Measurements from ENCODE around the gene COL23A1. TPM values are rescaled to one million over a fixed set of nuclear protein-coding genes. Genes with fewer than 3 reads are reported as not detected.
A peak's percentile ranks its signal among the peaks of the same experiment; 100 is the strongest.

The COL23A1 gene
- total and polyA plus RNA-seq, 4 donors, result 0.76 to 4.4 (median 1.3) TPM

DNA sequence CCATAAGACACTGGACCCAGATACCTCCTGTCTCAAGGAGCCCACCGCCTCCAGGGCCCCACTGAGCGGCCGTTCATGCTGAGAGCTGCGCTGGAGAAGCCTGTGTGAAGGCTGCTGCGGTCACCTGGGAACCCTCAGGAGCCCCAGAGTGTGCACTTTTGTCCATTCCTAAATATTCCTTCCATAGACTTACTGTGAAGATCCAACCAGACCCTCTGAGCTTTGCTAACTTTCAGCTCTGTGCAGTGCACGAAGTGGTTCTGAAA lies 119.5 kb downstream of the COL23A1 start:
- Histone ChIP-seq H3K9ac (ENCODE audit: insufficient read depth in 1 of 2, low read length in 2 of 2) (no peak overlapping the region), H3K4me3 (no peak overlapping the region), H3K27ac (ENCODE audit: low read depth in 1 of 2, low read length in 1 of 2) (no peak overlapping the region), H3K4me1 (ENCODE audit: control insufficient read depth in 5 of 5, insufficient read depth in 5 of 5, low read length in 5 of 5) (peaks cover 0 to 42% (median 22%) of the 10 kb centered on the region in 5 donors), H3K36me3 (ENCODE audit: control insufficient read depth in 4 of 4, insufficient read depth in 4 of 4, low read length in 4 of 4) (no peaks in the 10 kb centered on the region), H3K9me3 (ENCODE audit: control insufficient read depth in 4 of 4, insufficient read depth in 3 of 4, low read length in 3 of 4) (peaks cover 0 to 2% (median 1%) of the 10 kb centered on the region in 4 donors), H3K27me3 (ENCODE audit: control insufficient read depth in 3 of 3, insufficient read depth in 3 of 3, low read length in 2 of 3) (no peaks in the 10 kb centered on the region)
- ATAC-seq (ENCODE audit: insufficient read depth, low FRiP score), result no peak
- WGBS, 2 donors, result 82 to 97% methylated on average over 6 of the region's 6 CpGs
- no peak for DNase-seq
- TF ChIP-seq CTCF (IDR thresholded peaks at IDR 0.05; ENCODE audit: control extremely low read depth, extremely low read depth), result no peak

DNA sequence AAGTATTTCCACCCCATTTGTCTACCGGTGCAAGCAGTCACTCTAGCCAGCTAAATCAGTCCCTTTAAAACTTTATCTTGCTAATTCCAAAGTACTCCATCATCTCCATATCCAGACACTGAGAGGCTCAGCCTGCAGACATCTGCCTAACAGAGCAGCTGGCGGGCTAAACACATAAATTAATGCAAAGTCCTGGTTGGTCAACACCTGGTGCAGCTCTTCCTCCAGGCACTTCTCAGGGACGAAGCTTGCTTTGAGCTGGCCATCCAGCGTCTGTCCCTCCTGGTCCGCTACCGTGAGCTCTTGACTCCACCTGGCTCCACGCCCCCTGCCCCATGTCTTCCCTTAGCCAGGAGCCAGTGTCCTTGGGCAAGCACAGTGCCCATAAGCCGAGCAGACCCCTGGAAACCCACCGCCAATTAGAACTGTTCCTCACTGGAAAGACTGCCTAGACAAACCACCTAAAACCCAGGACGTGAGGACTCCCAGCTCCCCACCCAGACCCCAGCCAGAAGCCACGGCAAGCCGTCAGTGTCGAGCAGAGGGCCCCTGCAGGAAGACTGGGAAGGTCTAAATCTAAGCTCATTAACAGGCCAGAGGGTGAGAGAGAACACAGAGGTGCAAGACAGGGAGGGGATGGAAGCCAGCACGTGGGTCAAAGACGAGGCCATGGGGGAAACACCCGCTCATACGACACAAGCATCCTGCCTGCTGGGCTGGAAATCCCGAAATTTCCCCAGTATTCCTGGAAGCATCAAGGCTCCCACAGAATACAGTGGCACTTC lies 120.0 kb downstream of the COL23A1 start:
- no peak for TF ChIP-seq CTCF (IDR thresholded peaks at IDR 0.05; ENCODE audit: control extremely low read depth, extremely low read depth)
- 84% methylated on average over 18 of the region's 18 CpGs for WGBS, 2 donors
- Histone ChIP-seq H3K36me3 (ENCODE audit: control insufficient read depth in 4 of 4, insufficient read depth in 4 of 4, low read length in 4 of 4) (no peaks in the 10 kb centered on the region), H3K4me1 (ENCODE audit: control insufficient read depth in 5 of 5, insufficient read depth in 5 of 5, low read length in 5 of 5) (peaks cover 0 to 47% (median 22%) of the 10 kb centered on the region in 5 donors), H3K27me3 (ENCODE audit: control insufficient read depth in 3 of 3, insufficient read depth in 3 of 3, low read length in 2 of 3) (no peaks in the 10 kb centered on the region), H3K27ac (ENCODE audit: low read depth in 1 of 2, low read length in 1 of 2) (no peak overlapping the region), H3K9me3 (ENCODE audit: control insufficient read depth in 4 of 4, insufficient read depth in 3 of 4, low read length in 3 of 4) (peaks cover 0 to 2% (median 0%) of the 10 kb centered on the region in 4 donors), H3K4me3 (no peak overlapping the region), H3K9ac (ENCODE audit: insufficient read depth in 1 of 2, low read length in 2 of 2) (no peak overlapping the region)
- no peak for ATAC-seq (ENCODE audit: insufficient read depth, low FRiP score)
- DNase-seq, result peak in 1 of 3 donors; percentile 14

DNA sequence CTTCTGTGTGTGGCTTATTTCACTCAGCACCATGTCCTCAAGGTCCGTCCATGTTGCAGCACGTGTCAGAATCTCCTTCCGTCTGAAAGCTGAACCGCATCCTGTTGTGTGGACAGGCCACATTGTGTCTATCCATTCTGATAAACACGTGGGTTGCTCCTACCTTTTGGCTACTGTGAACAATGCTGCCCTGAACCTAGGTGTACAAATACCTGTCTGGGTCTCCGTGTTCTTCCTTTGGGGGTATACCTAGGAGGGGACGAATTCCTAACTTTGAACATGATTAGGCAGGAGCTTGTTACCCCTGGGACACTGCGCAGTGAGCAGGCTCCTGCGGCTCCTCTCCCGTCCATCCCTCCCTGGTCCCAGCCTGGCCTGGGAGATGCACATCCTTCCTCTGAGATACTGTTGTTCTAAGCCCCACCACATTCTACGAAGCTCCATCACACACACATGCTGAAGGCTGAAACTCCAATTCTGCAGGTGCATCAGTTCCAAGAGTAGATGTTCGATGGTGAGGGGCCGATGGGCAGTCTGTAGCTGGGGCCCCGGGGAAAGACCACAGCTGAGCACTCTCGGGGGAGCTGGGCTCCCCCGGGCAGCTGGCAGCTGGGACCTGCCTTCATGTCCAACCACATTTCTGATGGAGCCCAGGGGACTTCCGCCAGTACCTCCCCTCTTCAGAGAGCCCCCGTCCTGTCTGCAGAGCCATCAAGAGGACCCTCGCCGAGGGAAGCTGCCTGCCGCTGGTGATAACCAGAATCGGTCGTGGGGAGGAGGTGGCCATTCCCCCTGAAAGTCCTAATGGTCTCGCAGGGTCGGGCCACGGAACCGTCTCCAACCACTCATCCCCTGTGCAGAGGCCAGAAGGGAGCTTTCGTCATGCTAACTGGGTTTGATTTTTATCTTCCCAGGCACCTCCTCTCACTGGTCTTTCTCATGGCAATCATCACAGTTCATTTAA lies 120.9 kb downstream of the COL23A1 start:
- Histone ChIP-seq H3K9ac (ENCODE audit: insufficient read depth in 1 of 2, low read length in 2 of 2) (no peak overlapping the region), H3K27ac (ENCODE audit: low read depth in 1 of 2, low read length in 1 of 2) (no peak overlapping the region), H3K36me3 (ENCODE audit: control insufficient read depth in 4 of 4, insufficient read depth in 4 of 4, low read length in 4 of 4) (no peaks in the 10 kb centered on the region), H3K4me1 (ENCODE audit: control insufficient read depth in 5 of 5, insufficient read depth in 5 of 5, low read length in 5 of 5) (peaks cover 0 to 47% (median 22%) of the 10 kb centered on the region in 5 donors), H3K9me3 (ENCODE audit: control insufficient read depth in 4 of 4, insufficient read depth in 3 of 4, low read length in 3 of 4) (no peaks in the 10 kb centered on the region), H3K4me3 (no peak overlapping the region), H3K27me3 (ENCODE audit: control insufficient read depth in 3 of 3, insufficient read depth in 3 of 3, low read length in 2 of 3) (no peaks in the 10 kb centered on the region)
- DNase-seq (no peak), ATAC-seq (ENCODE audit: insufficient read depth, low FRiP score) (no peak)
- no peak for TF ChIP-seq CTCF (IDR thresholded peaks at IDR 0.05; ENCODE audit: control extremely low read depth, extremely low read depth)
- 79 to 85% methylated on average over 28 of the region's 28 CpGs for WGBS, 2 donors
